Bone marrow (tissue), 2 donors: ENCODE results near the gene PRPF40B.
A peak's percentile ranks its signal among the peaks of the same experiment; 100 is the strongest.

Experiments used
- DNase-seq, 2 donors: peaks; one replicate each; lab custom pipeline; 2025; lab: John Stamatoyannopoulos, UW

PRPF40B gene

GRCh38 chr12:49635656-49636055 is 12.3 kb downstream of the PRPF40B start:
- DNase-seq = no peak

- DNase-seq = no peak
Observed at GRCh38 chr12:49636574-49636973, 13.2 kb downstream of the PRPF40B start.

- peak in 1 of 2 donors; percentile 49 for DNase-seq
Observed at GRCh38 chr12:49636979-49637755, 13.8 kb downstream of the PRPF40B start.

- DNase-seq = no peak
Observed at GRCh38 chr12:49641748-49642369, 18.5 kb downstream of the PRPF40B start.

GRCh38 chr12:49642370-49642802 is 19.0 kb downstream of the PRPF40B start:
- DNase-seq = no peak

GRCh38 chr12:49643135-49643534 is 19.8 kb downstream of the PRPF40B start:
- DNase-seq = no peak

GRCh38 chr12:49643961-49644619 is 20.7 kb downstream of the PRPF40B start:
- DNase-seq = no peak

GRCh38 chr12:49644620-49644994 is 21.2 kb downstream of the PRPF40B start:
- peak; percentile 58 to 75 for DNase-seq

GRCh38 chr12:49645146-49646039 is 22.0 kb downstream of the PRPF40B start:
- no peak for DNase-seq

GRCh38 chr12:49646331-49646830 is 23.0 kb downstream of the PRPF40B start:
- no peak for DNase-seq

GRCh38 chr12:49646871-49647654 is 23.7 kb downstream of the PRPF40B start:
- no peak for DNase-seq

GRCh38 chr12:49647827-49648711 is 24.7 kb downstream of the PRPF40B start:
- no peak for DNase-seq

GRCh38 chr12:49648712-49649003 is 25.3 kb downstream of the PRPF40B start:
- no peak for DNase-seq

- no peak for DNase-seq
Observed at GRCh38 chr12:49649445-49649844, 26.1 kb downstream of the PRPF40B start.

- DNase-seq = no peak
Observed at GRCh38 chr12:49649892-49650291, 26.5 kb downstream of the PRPF40B start.

- no peak for DNase-seq
Observed at GRCh38 chr12:49651855-49652254, 28.5 kb downstream of the PRPF40B start.

- no peak for DNase-seq
Observed at GRCh38 chr12:49652921-49653520, 29.7 kb downstream of the PRPF40B start.

GRCh38 chr12:49654715-49655114 is 31.4 kb downstream of the PRPF40B start:
- DNase-seq = no peak

GRCh38 chr12:49655595-49656236 is 32.4 kb downstream of the PRPF40B start:
- DNase-seq = no peak
